ENCODE data around the gene DNAH14. TPM values are rescaled to one million over a fixed set of nuclear protein-coding genes. Genes with fewer than 3 reads are reported as not detected.

DNAH14 gene
- total and polyA plus RNA-seq, 2 donors (not counting 3 experiments of a cell fraction or from before 2014, with no cell fraction given) = 1.5 to 7.1 TPM

DNA sequence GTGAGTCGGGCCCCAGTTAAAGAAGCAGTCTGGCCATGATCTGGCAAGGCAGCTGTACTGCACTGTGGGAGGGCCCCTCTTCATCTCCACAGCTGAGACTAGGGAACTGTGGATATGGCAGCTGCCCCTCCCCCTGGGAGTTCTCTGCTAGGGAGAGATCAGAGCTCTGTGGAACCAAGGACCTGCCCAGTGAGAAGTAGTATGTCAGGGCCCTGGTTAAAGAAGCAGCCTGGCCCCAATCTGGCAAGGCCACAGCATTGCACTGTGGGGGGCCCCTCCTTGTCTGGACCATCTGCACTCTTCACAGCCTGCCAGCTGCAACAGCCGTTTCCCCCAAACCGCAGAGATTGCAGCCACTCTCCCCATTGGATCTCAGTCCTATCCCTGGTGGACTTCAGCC, 208.5 kb downstream of the DNAH14 start:
- Histone ChIP-seq H3K4me3 (replicated peaks in 1 of 3; ENCODE audit: insufficient read depth in 1 of 3, low read depth in 1 of 3, low read length in 3 of 3) (no peak overlapping the region), H2AFZ (ENCODE audit: low read depth, low read length) (no peak overlapping the region), H3K36me3 (ENCODE audit: control insufficient read depth in 2 of 2, extremely low read depth in 1 of 2, insufficient read depth in 2 of 2, low read length in 2 of 2) (no peaks in the 10 kb centered on the region), H3K4me2 (ENCODE audit: insufficient read depth, low read length) (no peak overlapping the region), H3K9me1 (replicated peaks; ENCODE audit: control insufficient read depth, extremely low read depth, insufficient read depth, low read length) (no peaks in the 10 kb centered on the region), H3K9me3 (replicated peaks; ENCODE audit: control insufficient read depth, insufficient read depth, low read length) (no peaks in the 10 kb centered on the region), H3K4me1 (ENCODE audit: control insufficient read depth, extremely low read depth, insufficient read depth, low read length) (no peaks in the 10 kb centered on the region), H3K27me3 (ENCODE audit: control insufficient read depth in 2 of 2, insufficient read depth in 2 of 2, low read length in 2 of 2) (no peaks in the 10 kb centered on the region), H3K79me2 (ENCODE audit: control insufficient read depth, insufficient read depth, low read length) (no peaks in the 10 kb centered on the region), H3K9ac (replicated peaks; ENCODE audit: extremely low read depth, insufficient read depth, low read length) (no peak overlapping the region), H4K20me1 (replicated peaks; ENCODE audit: control insufficient read depth, extremely low read depth, insufficient read depth, low read length) (no peaks in the 10 kb centered on the region), H3K27ac (ENCODE audit: insufficient read depth, low read depth, low read length) (no peak overlapping the region)
- CTCF ChIA-PET = no interaction called here
- FAIRE-seq (no peak), DNase-seq (ENCODE audit: low read depth, low spot score) (no peak)
- BruUV-seq (replicated peaks) = no TSS peak
- POLR2A ChIA-PET = no interaction called here
- intact Hi-C loops (cut with micrococcal nuclease) (no loop called here), dilution Hi-C loops (cut with MboI; ENCODE audit: extremely low pct_ligation_motif_present, low sequenced_read_pairs) (no loop called here)
- TF ChIP-seq POLR2A (IDR thresholded peaks at IDR 0.05; ENCODE audit: low read depth, low read length) (no peak), FOS (IDR thresholded peaks at IDR 0.05; ENCODE audit: borderline replicate concordance, insufficient read depth, low read length) (no peak), GATA2 (IDR thresholded peaks at IDR 0.05; ENCODE audit: insufficient read depth, insufficient read length, low read depth, low read length) (no peak)
- TF ChIP-seq, protein P1, sequence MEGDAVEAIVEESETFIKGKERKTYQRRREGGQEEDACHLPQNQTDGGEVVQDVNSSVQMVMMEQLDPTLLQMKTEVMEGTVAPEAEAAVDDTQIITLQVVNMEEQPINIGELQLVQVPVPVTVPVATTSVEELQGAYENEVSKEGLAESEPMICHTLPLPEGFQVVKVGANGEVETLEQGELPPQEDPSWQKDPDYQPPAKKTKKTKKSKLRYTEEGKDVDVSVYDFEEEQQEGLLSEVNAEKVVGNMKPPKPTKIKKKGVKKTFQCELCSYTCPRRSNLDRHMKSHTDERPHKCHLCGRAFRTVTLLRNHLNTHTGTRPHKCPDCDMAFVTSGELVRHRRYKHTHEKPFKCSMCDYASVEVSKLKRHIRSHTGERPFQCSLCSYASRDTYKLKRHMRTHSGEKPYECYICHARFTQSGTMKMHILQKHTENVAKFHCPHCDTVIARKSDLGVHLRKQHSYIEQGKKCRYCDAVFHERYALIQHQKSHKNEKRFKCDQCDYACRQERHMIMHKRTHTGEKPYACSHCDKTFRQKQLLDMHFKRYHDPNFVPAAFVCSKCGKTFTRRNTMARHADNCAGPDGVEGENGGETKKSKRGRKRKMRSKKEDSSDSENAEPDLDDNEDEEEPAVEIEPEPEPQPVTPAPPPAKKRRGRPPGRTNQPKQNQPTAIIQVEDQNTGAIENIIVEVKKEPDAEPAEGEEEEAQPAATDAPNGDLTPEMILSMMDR (IDR thresholded peaks at IDR 0.05; ENCODE audit: extremely low read depth in 1 of 2, insufficient read depth in 1 of 2, low read depth in 1 of 2, low read length in 2 of 2) = no peak
- TF ChIP-seq, protein P2, sequence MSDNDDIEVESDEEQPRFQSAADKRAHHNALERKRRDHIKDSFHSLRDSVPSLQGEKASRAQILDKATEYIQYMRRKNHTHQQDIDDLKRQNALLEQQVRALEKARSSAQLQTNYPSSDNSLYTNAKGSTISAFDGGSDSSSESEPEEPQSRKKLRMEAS (IDR thresholded peaks at IDR 0.05; ENCODE audit: insufficient read depth, insufficient read length) = no peak

DNA sequence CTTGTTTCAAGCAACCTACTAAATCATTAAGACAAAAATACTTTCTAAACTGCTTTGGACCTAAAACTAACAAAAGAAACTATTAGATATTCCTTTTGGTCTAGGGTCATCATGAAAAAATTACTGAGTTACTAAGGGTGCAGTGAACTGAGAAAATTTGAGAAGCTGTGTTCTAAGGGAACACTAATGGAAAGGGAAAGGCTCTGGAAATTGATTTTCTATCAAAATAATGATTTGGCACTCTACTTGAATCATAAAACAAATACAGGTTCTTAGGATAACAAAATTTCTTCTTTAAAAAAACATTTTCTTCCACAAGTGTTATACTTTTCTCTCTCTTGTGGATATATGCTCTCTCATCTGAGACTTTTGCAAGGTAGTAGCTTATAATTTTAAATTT, 213.5 kb downstream of the DNAH14 start:
- BruUV-seq (replicated peaks) = no TSS peak
- H3K9ac ChIP-seq (replicated peaks; ENCODE audit: extremely low read depth, insufficient read depth, low read length) = no peak overlapping the region
- H3K36me3 ChIP-seq (ENCODE audit: control insufficient read depth in 2 of 2, extremely low read depth in 1 of 2, insufficient read depth in 2 of 2, low read length in 2 of 2) = no peaks in the 10 kb centered on the region
- no peak overlapping the region for H2AFZ ChIP-seq (ENCODE audit: low read depth, low read length)
- H3K4me2 ChIP-seq (ENCODE audit: insufficient read depth, low read length) = no peak overlapping the region
- intact Hi-C loops (cut with micrococcal nuclease) = no loop called here
- no peaks in the 10 kb centered on the region for H3K27me3 ChIP-seq (ENCODE audit: control insufficient read depth in 2 of 2, insufficient read depth in 2 of 2, low read length in 2 of 2)
- no peaks in the 10 kb centered on the region for H3K9me1 ChIP-seq (replicated peaks; ENCODE audit: control insufficient read depth, extremely low read depth, insufficient read depth, low read length)
- H3K27ac ChIP-seq (ENCODE audit: insufficient read depth, low read depth, low read length) = no peak overlapping the region
- H3K9me3 ChIP-seq (replicated peaks; ENCODE audit: control insufficient read depth, insufficient read depth, low read length) = no peaks in the 10 kb centered on the region
- H4K20me1 ChIP-seq (replicated peaks; ENCODE audit: control insufficient read depth, extremely low read depth, insufficient read depth, low read length) = no peaks in the 10 kb centered on the region
- no peak for DNase-seq (ENCODE audit: low read depth, low spot score)
- ChIA-PET CTCF (no interaction called here), POLR2A (no interaction called here)
- H3K79me2 ChIP-seq (ENCODE audit: control insufficient read depth, insufficient read depth, low read length) = no peaks in the 10 kb centered on the region
- FAIRE-seq = no peak
- dilution Hi-C loops (cut with MboI; ENCODE audit: extremely low pct_ligation_motif_present, low sequenced_read_pairs) = no loop called here
- H3K4me1 ChIP-seq (ENCODE audit: control insufficient read depth, extremely low read depth, insufficient read depth, low read length) = no peaks in the 10 kb centered on the region
- H3K4me3 ChIP-seq (replicated peaks in 1 of 3; ENCODE audit: insufficient read depth in 1 of 3, low read depth in 1 of 3, low read length in 3 of 3) = no peak overlapping the region
- TF ChIP-seq EZH2 (IDR thresholded peaks at IDR 0.05; ENCODE audit: borderline replicate concordance, low read depth, low read length, severe bottlenecking) (no peak), POLR2AphosphoS5 (IDR thresholded peaks at IDR 0.05; ENCODE audit: insufficient read depth, low read depth, low read length) (no peak), JUN (IDR thresholded peaks at IDR 0.05; ENCODE audit: borderline replicate concordance, insufficient read depth, insufficient read length, low read depth) (no peak)
- TF ChIP-seq, protein P1 (IDR thresholded peaks at IDR 0.05; ENCODE audit: extremely low read depth in 1 of 2, insufficient read depth in 1 of 2, low read depth in 1 of 2, low read length in 2 of 2) = no peak

All from endothelial cell of umbilical vein (primary cell).